Muscle of leg (tissue), 11 donors: ENCODE data around the gene FLYWCH2. TPM values are rescaled to one million over a fixed set of nuclear protein-coding genes. Genes with fewer than 3 reads are reported as not detected.
"Not testable (repeated sequence)": the region's sequence is repeated elsewhere in the genome, so short reads cannot be mapped to it uniquely, and the experiment has no call there.

Experiments
- DNase-seq: peaks from one replicate; pipeline ENCODE4 v3.0.0; 2013
- H3K27ac ChIP-seq: one replicate; pipeline ENCODE4 v1.5.1; 2013; ENCODE audit warnings: mild to moderate bottlenecking, low read length, control low read depth
- H3K27me3 ChIP-seq: one replicate; pipeline ENCODE4 v1.6.1; 2013; ENCODE audit warnings: low read length; ENCODE audit not compliant: control insufficient read depth, insufficient read depth
- H3K36me3 ChIP-seq: one replicate; pipeline ENCODE4 v1.6.1; 2013; ENCODE audit warnings: low read length; ENCODE audit not compliant: control insufficient read depth, insufficient read depth
- H3K4me1 ChIP-seq: one replicate; pipeline ENCODE4 v1.6.1; 2013; ENCODE audit warnings: low read length; ENCODE audit not compliant: control insufficient read depth, insufficient read depth
- H3K4me3 ChIP-seq: one replicate; pipeline ENCODE4 v1.5.1; 2013; ENCODE audit warnings: low read length, control low read depth
- H3K9me3 ChIP-seq: replicated peaks from 2 replicates; pipeline ENCODE4 v1.6.1; 2013; ENCODE audit warnings: low read depth, low read length; ENCODE audit not compliant: control insufficient read depth
- WGBS: methylation state at CpG from one replicate; pipeline ENCODE4 v1.1.5; 2013; ENCODE audit warnings: missing lambda C conversion rate; ENCODE audit not compliant: insufficient coverage; 5-methylcytosine and 5-hydroxymethylcytosine counted together
- polyA plus RNA-seq, 8 donors: library from polyadenylated mRNA; unstranded; fragments of 120-200 nt; gene quantifications; one replicate each; pipeline versions ENCODE4 v1.2.1 to v1.2.3, GENCODE V29; 2013; ENCODE audit warnings: inconsistent platforms in 1 of 8, low replicate concordance in 1 of 8; ENCODE audit not compliant: insufficient read length in 8 of 8, insufficient read depth in 1 of 8
- total RNA-seq: library from RNA; stranded (reverse); fragments of 120-200 nt; gene quantifications from one replicate; pipeline ENCODE4 v1.2.4, GENCODE V29; 2013

FLYWCH2 gene
- total and polyA plus RNA-seq, 9 donors: 13.8 to 23.3 (median 21.5) TPM

DNA sequence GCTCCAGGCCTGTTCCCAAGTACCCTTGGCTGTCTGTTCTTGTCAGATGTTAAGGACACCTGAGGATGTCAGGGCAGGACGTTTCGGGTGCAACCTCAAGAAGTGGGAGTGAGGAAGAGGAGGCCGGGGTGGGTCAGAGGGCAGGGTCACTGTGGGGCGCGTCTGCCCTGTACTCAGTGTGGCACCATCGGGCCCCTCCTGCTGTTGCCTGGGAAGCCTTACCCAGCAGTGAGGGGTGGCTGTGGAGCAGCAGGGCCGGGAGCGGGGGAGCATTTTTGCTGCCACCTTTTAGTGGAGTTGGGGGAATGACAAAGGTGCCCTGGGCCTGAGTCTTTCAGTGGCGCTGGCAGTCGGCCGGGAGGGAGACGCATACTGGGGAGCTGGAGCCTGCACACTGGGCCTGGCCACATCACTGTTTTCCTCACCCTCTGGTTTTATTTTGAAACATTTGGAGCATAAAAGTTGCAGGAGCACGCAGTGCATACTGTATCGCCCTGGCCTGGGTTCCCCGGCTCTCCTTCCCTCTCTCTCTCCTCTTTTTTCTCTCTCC lies 17.6 kb downstream of the FLYWCH2 start:
- DNase-seq: no peak
- 90% methylated on average over 11 of the region's 15 CpGs for WGBS
- Histone ChIP-seq H3K27ac (no peak overlapping the region), H3K4me3 (no peak overlapping the region), H3K27me3 (no peaks in the 10 kb centered on the region), H3K4me1 (peaks cover 26% of the 10 kb centered on the region), H3K36me3 (peaks cover 14% of the 10 kb centered on the region), H3K9me3 (no peaks in the 10 kb centered on the region)

DNA sequence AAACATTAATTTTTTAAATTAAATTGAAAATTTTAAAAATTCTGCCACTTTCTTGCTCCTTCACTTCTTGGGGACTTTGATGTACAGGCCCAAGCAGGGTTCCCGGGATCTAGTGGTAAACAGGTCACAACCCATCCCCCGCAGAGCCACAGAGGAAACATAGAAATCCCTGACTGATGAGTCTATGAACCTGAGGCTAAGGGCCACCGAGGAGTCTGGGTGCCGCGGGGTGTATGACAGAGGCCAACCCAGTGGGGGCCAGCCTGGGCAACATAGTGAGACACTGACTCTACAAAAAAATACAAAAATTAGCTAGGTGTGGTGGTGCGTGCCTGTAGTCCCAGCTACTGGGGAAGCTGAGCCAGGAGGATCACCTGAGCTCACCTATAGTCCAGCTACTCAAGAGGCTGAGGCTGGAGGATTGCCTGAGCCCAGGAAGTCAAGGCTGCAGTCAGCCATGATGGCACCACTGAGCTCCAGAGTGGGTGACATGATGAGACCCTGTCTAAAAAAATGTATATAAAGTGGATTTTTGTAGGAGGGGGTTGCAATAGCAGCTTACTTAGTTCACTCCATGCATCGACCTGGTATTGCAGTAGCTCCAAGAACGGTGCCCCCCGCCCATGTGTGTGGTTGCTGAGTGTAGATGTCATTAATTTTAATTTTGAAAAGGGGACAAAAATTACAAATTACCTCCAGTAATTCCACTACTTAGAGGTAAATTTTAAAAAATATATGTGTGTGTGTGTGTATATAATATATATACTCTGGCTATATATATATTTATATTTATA lies 19.5 kb downstream of the FLYWCH2 start:
- H3K27me3 ChIP-seq: no peaks in the 10 kb centered on the region
- no peak overlapping the region for H3K4me3 ChIP-seq
- H3K4me1 ChIP-seq: peaks cover 22% of the 10 kb centered on the region
- 96% methylated on average over 5 of the region's 9 CpGs for WGBS
- no peaks in the 10 kb centered on the region for H3K9me3 ChIP-seq
- no peak overlapping the region for H3K27ac ChIP-seq
- H3K36me3 ChIP-seq: no peaks in the 10 kb centered on the region
- no peak for DNase-seq

DNA sequence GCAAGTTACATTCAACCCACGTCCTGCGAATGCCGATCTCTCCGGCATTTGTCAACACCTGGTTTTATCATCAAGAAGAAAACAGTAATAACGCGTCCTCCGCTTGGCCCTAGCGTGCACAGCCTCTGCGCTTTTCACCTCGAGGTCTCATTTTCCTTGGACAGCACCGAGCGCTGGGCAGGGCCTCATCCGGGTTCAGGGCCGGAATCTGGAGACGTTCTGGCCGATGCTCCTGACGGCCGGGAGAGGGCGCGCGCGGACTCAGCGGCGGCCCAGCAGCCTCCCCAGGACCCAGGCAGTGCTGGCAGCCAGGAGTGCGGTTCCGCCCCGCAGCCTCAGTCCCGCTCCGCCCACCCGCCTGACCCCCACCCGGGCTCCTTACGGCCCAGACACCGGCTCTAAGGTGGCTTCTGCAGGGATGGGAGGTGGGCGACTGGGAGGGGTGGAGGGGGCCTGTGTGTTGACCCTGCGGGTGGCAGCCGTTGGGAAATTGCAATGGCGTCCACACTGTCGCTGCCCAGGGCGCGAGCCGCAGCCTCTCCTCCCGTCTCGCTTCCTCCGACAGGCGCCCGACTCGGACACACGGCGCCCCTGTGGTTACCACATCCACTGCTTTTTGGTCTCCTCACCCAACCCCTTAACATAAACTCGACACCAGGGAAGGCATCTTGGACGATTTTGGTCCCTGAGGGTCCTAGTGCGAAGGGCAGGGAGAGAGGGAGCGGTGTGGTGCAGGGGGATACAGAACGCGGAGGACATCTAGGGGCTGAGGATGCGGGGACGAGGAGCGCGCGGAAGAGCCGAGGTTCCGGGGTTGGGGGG lies 21.3 kb downstream of the FLYWCH2 start:
- Histone ChIP-seq H3K27ac (peak overlapping the region; percentile 93), H3K9me3 (no peaks in the 10 kb centered on the region), H3K36me3 (no peaks in the 10 kb centered on the region), H3K4me3 (peak overlapping the region; percentile 87), H3K4me1 (peaks cover 17% of the 10 kb centered on the region), H3K27me3 (no peaks in the 10 kb centered on the region)
- WGBS: under 1% methylated on average over 57 of the region's 62 CpGs
- peak; percentile 95 for DNase-seq

- no peaks in the 10 kb centered on the region for H3K36me3 ChIP-seq
- peak overlapping the region; percentile 87 for H3K4me3 ChIP-seq
- DNase-seq: no peak
- no peaks in the 10 kb centered on the region for H3K27me3 ChIP-seq
- peaks cover 17% of the 10 kb centered on the region for H3K4me1 ChIP-seq
- WGBS: 0% methylated on average over 32 of the region's 32 CpGs
- H3K27ac ChIP-seq: peak overlapping the region; percentile 93
- no peaks in the 10 kb centered on the region for H3K9me3 ChIP-seq
Measured at GRCh38 chr16:2904922-2905240, 21.9 kb downstream of the FLYWCH2 start.

DNA sequence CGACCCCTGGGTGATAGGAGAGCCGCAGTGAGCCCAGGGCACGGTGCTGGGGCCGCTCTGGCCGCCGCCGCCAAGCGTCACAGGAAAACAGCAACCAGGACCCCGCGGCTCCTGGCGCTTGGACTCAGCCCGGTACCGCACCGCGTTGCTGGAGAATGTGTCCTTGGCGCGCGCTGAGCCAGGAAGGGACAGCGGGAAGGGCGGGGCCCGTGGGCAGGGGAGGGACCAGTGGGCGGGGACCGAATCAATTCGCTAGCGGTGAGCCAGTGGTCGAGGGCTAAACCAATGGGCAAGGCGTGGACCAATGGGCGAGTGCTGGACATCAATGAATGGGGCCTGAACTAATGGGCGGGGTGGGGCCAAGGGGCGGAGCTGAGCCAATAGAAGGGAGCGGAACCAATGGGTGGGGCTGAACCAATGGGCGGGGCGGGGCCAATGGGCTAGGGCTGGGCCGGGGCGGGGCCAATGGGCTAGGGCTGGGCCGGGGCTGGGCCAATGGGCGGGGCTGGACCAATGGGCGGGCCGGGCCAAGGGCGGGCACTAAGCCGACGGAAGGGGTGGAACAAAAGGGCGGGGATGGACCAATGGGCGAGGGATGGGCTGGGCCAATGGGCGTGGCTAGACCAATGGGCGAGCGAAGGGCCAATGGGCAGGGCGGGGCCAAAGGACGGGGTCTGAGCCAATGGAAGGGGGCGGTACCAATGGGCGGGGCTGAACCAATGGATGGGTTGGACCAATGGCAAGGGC lies 22.4 kb downstream of the FLYWCH2 start:
- WGBS: 1% methylated on average over 47 of the region's 51 CpGs
- peak overlapping the region; percentile 93 for H3K27ac ChIP-seq
- no peaks in the 10 kb centered on the region for H3K9me3 ChIP-seq
- H3K4me3 ChIP-seq: peak overlapping the region; percentile 87
- no peaks in the 10 kb centered on the region for H3K27me3 ChIP-seq
- peak; percentile 98 for DNase-seq
- no peaks in the 10 kb centered on the region for H3K36me3 ChIP-seq
- H3K4me1 ChIP-seq: peaks cover 17% of the 10 kb centered on the region

DNA sequence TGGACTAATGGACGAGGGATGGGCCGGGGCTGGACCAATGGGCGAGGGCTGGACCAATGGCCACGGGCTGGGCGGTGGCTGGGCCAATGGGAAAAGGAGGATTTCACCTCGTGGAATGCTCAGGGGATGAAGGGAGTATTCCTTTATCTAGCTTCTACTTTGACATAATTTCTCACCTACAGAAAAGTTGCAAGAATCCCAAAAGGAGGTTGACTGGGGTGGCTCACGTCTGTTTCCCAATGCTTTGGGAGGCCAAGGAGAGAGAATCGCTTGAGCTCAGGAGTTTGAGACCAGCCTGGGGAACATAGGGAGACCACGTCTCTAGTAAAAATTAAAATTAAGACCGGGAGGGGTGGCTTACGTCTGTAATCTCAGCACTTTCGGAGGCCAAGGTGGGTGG lies 23.0 kb downstream of the FLYWCH2 start:
- no peaks in the 10 kb centered on the region for H3K9me3 ChIP-seq
- 48% methylated on average over 8 of the region's 12 CpGs for WGBS
- DNase-seq: no peak
- H3K4me1 ChIP-seq: peaks cover 17% of the 10 kb centered on the region
- no peaks in the 10 kb centered on the region for H3K36me3 ChIP-seq
- no peaks in the 10 kb centered on the region for H3K27me3 ChIP-seq
- no peak overlapping the region for H3K4me3 ChIP-seq
- H3K27ac ChIP-seq: peak overlapping the region; percentile 4

DNA sequence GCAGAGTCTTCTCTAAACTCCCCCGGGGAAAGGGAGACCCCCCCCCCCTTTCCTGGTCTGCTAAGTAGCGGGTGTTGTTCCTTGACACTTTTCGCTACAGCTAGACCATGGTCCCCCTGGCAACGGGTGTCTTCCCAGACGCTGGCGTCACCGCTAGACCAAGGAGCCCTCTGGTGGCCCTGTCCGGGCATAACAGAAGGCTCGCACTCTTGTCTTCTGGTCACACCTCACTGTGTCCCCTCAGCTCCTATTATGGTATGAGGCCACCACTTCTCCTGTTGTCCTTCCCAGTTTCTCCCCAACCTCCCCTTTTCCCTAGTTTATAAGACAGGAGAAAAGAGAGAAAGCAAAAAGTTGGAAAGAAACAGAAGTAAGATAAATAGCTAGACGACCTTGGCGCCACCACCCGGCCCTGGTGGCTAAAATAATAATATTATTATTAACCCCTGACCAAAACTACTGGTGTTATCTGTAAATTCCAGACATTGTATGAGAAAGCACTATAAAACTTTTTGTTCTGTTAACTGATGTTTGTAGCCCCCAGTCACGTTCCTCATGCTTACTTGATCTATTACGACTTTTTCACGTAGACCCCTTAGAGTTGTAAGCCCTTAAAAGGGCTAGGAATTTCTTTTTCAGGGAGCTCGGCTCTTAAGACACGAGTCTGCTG lies 24.2 kb downstream of the FLYWCH2 start:
- peak; percentile 69 for DNase-seq
- not testable (repeated sequence) for H3K27me3 ChIP-seq, H3K27ac ChIP-seq, H3K9me3 ChIP-seq, H3K36me3 ChIP-seq, H3K4me3 ChIP-seq
- WGBS: 0% methylated on average over 1 of the region's 17 CpGs
- H3K4me1 ChIP-seq: peaks cover 21% of the 10 kb centered on the region

DNA sequence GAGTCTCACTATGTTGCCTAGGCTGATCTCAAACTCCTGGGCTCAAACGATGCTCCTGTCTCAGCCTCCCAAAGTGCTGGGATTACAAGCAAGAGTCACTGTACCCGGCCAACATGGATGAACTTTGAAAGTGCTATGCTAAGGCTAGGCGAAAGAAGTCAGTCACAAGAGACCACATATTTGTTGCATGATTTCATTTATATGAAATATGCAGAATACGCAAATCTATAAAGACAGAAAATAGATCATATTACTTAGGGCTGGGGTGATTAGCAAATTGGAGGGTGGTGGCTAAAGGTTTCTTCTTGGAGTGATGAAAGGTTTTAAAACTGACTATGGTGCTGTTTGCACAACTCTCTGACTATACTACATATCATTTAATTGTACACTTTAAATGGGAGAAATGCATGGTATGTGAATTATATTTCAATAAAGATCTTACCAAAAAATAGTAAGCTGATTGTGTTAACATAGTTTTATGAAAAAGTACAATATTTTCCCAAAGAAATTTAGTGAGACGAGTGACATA lies 27.5 kb downstream of the FLYWCH2 start:
- Histone ChIP-seq H3K36me3 (peaks cover 7% of the 10 kb centered on the region), H3K9me3 (no peaks in the 10 kb centered on the region), H3K4me3 (no peak overlapping the region), H3K27ac (no peak overlapping the region), H3K4me1 (peaks cover 18% of the 10 kb centered on the region), H3K27me3 (no peaks in the 10 kb centered on the region)
- no peak for DNase-seq
- WGBS: no CpG with 5 or more reads among the region's 5 CpGs

DNA sequence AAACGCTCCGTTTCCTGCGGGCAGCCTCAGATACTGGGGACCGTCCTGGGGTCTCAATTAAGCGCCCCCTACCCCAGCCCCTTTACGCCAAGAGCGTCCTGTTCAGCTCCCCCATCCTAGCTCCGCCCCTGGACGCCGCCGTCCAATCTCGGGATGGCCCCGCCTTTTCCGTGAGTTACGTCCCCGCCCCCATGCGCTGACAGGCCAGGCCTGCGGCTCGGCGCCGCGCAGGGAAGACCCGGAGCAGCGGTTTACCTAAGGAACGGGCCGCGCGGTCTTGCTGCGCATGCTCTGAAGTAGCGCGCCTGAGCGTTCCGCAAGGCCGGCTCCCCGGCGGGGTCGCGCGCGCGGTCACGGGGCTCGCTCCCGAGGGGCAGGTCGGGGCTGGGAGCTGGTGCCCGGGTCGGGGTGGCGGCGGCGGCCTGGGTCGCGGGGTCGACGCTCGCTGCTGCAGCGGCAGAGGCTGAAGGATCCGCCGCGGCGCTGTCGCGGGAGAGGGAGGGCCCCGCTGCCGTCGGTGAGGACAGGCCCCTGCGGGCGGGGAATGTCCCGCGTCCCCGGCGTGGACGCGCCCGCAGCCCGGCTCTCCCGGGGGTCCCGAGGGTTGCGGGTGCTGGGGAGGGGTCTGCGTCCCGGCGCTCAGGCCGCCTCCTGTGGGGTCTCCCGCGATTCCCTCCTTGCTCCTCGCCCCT lies 28.8 kb downstream of the FLYWCH2 start, which contains the start of gene FLYWCH1:
Gene FLYWCH1 (plus strand): TSS at position 294 of the 692 bp plus-strand sequence. CDS start 17,755 bp downstream, outside the sequence.
- under 1% methylated on average over 82 of the region's 85 CpGs for WGBS
- DNase-seq: peak; percentile 99
- Histone ChIP-seq H3K27ac (peak within 1 kb of the TSS; percentile 88), H3K36me3 (peaks cover 13% of the 10 kb centered on the region), H3K4me3 (peak within 1 kb of the TSS; percentile 63), H3K9me3 (no peaks in the 10 kb centered on the region), H3K4me1 (peaks cover 10% of the 10 kb centered on the region), H3K27me3 (no peaks in the 10 kb centered on the region)
